ENCODE results near the gene MOXD1. TPM values are rescaled to one million over a fixed set of nuclear protein-coding genes. Genes with fewer than 3 reads are reported as not detected.
"Not testable (repeated sequence)": the region's sequence is repeated elsewhere in the genome, so short reads cannot be mapped to it uniquely, and the experiment has no call there.

Gene MOXD1
- total RNA-seq, 1 donor from 2014 or later, result 8.0 TPM

DNA sequence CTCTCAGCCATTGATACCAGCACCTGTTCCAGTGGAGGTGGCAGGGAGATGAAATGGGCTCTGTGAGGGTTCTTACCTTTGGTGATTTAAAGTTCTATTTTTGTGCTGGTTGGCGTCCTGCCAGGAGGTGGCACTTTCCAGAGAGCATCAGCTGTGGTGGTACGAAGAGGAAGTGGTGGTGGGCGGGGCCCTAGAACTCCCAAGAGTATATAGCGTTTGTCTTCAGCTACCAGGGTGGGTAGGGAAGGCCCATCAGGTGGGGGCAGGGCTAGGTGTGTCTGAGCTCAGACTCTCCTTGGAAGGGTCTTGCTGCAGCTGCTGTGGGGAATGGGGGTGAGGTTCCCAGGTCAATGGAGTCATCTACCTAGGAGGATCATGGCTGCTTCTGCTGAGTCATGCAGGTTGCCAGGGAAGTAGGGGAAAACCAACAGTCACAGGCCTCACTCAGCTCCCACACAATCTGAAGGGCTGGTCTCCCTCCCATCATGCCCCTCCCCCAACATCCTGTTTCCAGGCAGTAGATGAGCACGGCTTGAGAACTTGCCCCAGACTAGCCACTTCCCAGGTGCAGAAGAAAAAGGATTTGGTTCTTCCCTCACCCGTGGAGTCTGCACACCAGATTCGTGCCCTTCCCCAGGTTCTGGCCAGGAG is 46.6 kb downstream of the MOXD1 start:
- peaks cover 23% of the 10 kb centered on the region for H3K9me3 Mint-ChIP-seq (ENCODE audit: unreplicated experiment)
- peaks cover 17% of the 10 kb centered on the region for H3K4me1 Mint-ChIP-seq (ENCODE audit: unreplicated experiment)
- no peak overlapping the region for H3K4me3 Mint-ChIP-seq (ENCODE audit: unreplicated experiment)
- TF ChIP-seq, protein P1, sequence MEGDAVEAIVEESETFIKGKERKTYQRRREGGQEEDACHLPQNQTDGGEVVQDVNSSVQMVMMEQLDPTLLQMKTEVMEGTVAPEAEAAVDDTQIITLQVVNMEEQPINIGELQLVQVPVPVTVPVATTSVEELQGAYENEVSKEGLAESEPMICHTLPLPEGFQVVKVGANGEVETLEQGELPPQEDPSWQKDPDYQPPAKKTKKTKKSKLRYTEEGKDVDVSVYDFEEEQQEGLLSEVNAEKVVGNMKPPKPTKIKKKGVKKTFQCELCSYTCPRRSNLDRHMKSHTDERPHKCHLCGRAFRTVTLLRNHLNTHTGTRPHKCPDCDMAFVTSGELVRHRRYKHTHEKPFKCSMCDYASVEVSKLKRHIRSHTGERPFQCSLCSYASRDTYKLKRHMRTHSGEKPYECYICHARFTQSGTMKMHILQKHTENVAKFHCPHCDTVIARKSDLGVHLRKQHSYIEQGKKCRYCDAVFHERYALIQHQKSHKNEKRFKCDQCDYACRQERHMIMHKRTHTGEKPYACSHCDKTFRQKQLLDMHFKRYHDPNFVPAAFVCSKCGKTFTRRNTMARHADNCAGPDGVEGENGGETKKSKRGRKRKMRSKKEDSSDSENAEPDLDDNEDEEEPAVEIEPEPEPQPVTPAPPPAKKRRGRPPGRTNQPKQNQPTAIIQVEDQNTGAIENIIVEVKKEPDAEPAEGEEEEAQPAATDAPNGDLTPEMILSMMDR (IDR thresholded peaks at IDR 0.05), result no peak
- H3K27ac Mint-ChIP-seq (ENCODE audit: unreplicated experiment), result no peak overlapping the region
- H3K36me3 Mint-ChIP-seq (ENCODE audit: unreplicated experiment), result peaks cover 2% of the 10 kb centered on the region
- no peak for DNase-seq (ENCODE audit: extremely low spot score, unreplicated experiment)
- no peaks in the 10 kb centered on the region for H3K27me3 Mint-ChIP-seq (ENCODE audit: unreplicated experiment)

DNA sequence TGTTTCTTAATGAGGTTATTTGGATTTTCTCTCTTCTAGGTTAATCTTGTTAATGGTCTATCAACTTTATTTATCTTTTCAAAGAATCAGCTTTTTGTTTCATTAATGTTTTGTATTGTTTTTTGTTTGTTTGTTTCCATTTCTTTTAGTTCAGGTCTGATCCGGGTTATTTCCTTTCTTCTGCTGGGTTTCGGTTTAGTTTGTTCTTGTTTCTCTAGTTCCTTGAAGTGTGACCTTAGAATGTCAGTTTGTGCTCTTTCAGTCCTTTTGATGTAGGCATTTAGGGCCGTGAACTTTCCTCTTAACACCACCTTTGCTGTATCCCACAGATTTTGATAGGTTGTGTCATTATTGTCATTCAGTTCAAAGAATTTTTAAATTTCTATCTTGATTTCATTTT is 49.3 kb downstream of the MOXD1 start:
- not testable (repeated sequence) for H3K27me3 Mint-ChIP-seq (ENCODE audit: unreplicated experiment); H3K36me3 Mint-ChIP-seq (ENCODE audit: unreplicated experiment); H3K27ac Mint-ChIP-seq (ENCODE audit: unreplicated experiment); H3K4me3 Mint-ChIP-seq (ENCODE audit: unreplicated experiment); DNase-seq (ENCODE audit: extremely low spot score, unreplicated experiment)
- H3K4me1 Mint-ChIP-seq (ENCODE audit: unreplicated experiment), result peaks cover 11% of the 10 kb centered on the region
- H3K9me3 Mint-ChIP-seq (ENCODE audit: unreplicated experiment), result peaks cover 23% of the 10 kb centered on the region

DNA sequence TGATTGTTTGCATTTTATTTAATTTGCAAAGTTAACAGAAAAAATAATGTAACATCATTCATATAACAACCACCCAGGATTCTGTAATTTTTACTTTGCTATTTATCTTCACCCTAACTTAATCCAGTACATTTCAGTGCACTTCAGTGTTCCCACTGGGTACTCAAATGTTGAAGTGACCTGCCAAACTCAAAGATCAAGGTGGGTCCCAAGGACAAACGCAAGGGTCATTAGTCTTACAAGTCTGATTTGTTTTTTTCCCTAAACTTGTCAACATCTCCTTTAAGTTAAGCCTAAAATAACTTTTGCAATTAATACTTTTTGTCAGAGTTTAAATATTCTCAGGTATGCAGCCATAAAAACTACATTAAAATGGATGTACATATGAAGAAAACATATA is 53.0 kb downstream of the MOXD1 start:
- H3K27ac Mint-ChIP-seq (ENCODE audit: unreplicated experiment), result no peak overlapping the region
- H3K4me3 Mint-ChIP-seq (ENCODE audit: unreplicated experiment), result no peak overlapping the region
- DNase-seq (ENCODE audit: extremely low spot score, unreplicated experiment), result no peak
- TF ChIP-seq, protein P1 (IDR thresholded peaks at IDR 0.05), result no peak
- no peaks in the 10 kb centered on the region for H3K4me1 Mint-ChIP-seq (ENCODE audit: unreplicated experiment)
- peaks cover 14% of the 10 kb centered on the region for H3K9me3 Mint-ChIP-seq (ENCODE audit: unreplicated experiment)
- no peaks in the 10 kb centered on the region for H3K27me3 Mint-ChIP-seq (ENCODE audit: unreplicated experiment)
- peaks cover 3% of the 10 kb centered on the region for H3K36me3 Mint-ChIP-seq (ENCODE audit: unreplicated experiment)

DNA sequence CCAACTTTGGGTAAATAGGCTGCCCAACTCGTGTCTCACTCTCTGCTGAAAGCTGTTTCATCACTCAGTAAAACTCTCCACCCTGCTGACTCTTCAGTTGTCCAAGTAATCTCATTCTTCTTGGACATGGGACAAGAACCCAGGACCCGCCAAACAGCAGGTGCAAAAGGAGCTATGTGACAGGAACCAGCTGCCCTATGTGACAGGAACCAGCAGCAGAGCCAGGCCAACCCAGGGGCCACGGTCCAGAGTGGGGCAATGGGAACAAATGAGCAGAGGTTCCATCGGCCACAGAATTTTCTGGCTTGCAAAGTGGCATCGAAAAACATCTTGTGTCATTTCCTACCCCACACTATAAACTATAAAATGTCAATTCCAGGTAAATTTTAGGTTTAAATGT is 56.5 kb downstream of the MOXD1 start:
- H3K9me3 Mint-ChIP-seq (ENCODE audit: unreplicated experiment), result peaks cover 8% of the 10 kb centered on the region
- H3K4me1 Mint-ChIP-seq (ENCODE audit: unreplicated experiment), result peaks cover 6% of the 10 kb centered on the region
- no peaks in the 10 kb centered on the region for H3K27me3 Mint-ChIP-seq (ENCODE audit: unreplicated experiment)
- TF ChIP-seq, protein P1 (IDR thresholded peaks at IDR 0.05), result no peak
- DNase-seq (ENCODE audit: extremely low spot score, unreplicated experiment), result no peak
- no peak overlapping the region for H3K27ac Mint-ChIP-seq (ENCODE audit: unreplicated experiment)
- H3K36me3 Mint-ChIP-seq (ENCODE audit: unreplicated experiment), result peaks cover 3% of the 10 kb centered on the region
- H3K4me3 Mint-ChIP-seq (ENCODE audit: unreplicated experiment), result no peak overlapping the region

DNA sequence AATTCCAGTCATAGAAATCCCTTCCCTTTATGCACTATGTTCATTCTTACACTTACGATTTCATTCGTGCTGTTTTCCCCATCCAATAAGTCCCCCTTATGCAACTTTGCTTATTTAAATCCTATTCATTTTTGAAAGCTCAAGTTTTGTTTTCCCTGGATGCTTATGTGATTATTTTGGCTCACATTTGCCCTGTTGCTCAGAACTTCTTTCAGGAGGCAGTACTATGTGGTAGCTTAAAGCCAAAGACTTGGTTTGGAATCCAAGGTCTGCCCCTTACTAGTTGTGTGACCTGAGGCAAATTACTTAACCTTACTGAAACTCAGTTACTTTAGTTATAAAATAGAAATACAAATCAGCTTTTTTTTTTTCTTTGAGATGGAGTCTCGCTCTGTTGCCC is 59.6 kb downstream of the MOXD1 start:
- Mint-ChIP-seq H3K4me1 (ENCODE audit: unreplicated experiment) (peaks cover 6% of the 10 kb centered on the region), H3K27me3 (ENCODE audit: unreplicated experiment) (no peaks in the 10 kb centered on the region), H3K27ac (ENCODE audit: unreplicated experiment) (peak overlapping the region; percentile 60), H3K4me3 (ENCODE audit: unreplicated experiment) (no peak overlapping the region), H3K36me3 (ENCODE audit: unreplicated experiment) (peaks cover 3% of the 10 kb centered on the region), H3K9me3 (ENCODE audit: unreplicated experiment) (peaks cover 8% of the 10 kb centered on the region)
- DNase-seq (ENCODE audit: extremely low spot score, unreplicated experiment), result no peak
- TF ChIP-seq, protein P1 (IDR thresholded peaks at IDR 0.05), result no peak
